GM12878 (cell line): ENCODE data around the gene RASSF8.

Experiments
- BHLHE40 ChIP-seq, 2 experiments: fragments of 450-650 bp in 1 of 2; IDR thresholded peaks; 2 replicates each; pipeline ENCODE4 v1.6.1; 2011 to 2017; ENCODE audit warnings: low read depth in 2 of 2, borderline replicate concordance in 1 of 2, improper control_type of control experiment in 1 of 2, low read length in 1 of 2, mild to moderate bottlenecking in 1 of 2
- CREM ChIP-seq: IDR thresholded peaks from 2 replicates; pipeline ENCODE4 v1.6.1; 2014; ENCODE audit warnings: antibody characterized with exemption, low read depth
- FOXM1 ChIP-seq: IDR thresholded peaks from 2 replicates; pipeline ENCODE4 v1.6.1; 2012; ENCODE audit warnings: low read depth, mild to moderate bottlenecking, inconsistent platforms, low read length, moderate library complexity
- NBN ChIP-seq: fragments of 450-650 bp; IDR thresholded peaks from 2 replicates; pipeline ENCODE4 v1.6.1; 2016
- POLR2AphosphoS5 ChIP-seq: IDR thresholded peaks from 2 replicates; pipeline ENCODE4 v1.6.1; 2011; ENCODE audit warnings: mild to moderate bottlenecking, low read length, inconsistent platforms
- TF ChIP-seq, protein P1 (sequence below), 3 experiments: IDR thresholded peaks in 2 of 3; conservative IDR thresholded peaks in 1 of 3; 2 replicates each; pipeline ENCODE4 v1.5.1; 2011; ENCODE audit warnings: low read depth in 3 of 3, low read length in 3 of 3, mild to moderate bottlenecking in 3 of 3, control low read depth in 2 of 3, moderate library complexity in 2 of 3, inconsistent platforms in 1 of 3, mixed read lengths in 1 of 3; ENCODE audit not compliant: control insufficient read depth in 2 of 3, insufficient read depth in 1 of 3; ENCODE audit errors: extremely low read depth in 1 of 3
- TF ChIP-seq, protein P2 (sequence below): IDR thresholded peaks from 2 replicates; pipeline ENCODE4 v1.6.1; 2011; ENCODE audit warnings: low read depth, low read length, improper control_type of control experiment, borderline replicate concordance
- TF ChIP-seq, protein P3 (sequence below): IDR thresholded peaks from 2 replicates; pipeline ENCODE4 v1.6.1; 2012; ENCODE audit warnings: mild to moderate bottlenecking, low read depth, low read length

DNA sequence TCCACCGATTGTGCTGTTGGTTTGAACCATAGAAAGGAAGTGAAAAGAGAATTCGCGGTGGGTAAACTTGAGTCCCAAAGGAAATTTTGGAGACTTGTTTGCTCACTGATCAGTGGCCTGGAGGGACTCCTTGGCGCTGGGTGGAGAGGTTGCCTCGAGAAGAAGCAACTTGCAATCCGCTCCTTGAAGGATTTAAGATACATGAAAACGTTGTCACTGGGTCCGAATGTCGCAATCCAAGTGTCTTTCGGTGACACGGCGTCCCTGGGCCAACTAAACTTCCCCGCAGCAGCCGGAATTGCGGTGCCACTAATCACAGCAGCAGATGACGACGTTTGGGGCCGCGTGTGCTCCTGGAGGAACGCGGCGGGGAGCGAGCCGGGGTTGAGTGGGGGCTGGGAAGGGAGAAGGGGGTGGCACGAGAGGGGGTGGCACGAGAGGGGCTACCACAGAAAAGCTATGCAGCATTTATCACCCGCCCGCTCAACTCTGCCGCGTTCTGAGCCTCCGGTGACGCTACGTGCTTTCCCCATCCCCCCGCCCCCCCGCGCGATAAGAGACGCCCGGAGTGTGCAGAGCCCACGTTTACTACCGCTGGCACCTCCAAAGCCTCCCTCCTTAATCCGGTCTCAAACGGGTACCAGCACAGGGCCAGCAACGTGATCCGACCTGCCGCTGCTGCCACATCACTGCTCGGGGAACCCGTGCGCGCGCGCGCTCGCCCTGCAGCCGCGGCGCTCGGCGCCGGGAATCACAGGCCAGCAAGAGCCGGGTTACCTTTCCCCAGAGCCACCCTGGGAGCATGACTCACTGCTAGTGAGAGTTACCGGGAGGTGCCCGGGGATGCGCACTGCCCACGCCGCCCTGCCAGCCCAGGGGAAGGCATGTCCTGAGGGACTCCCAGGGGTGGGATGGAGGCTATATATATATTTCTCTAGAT is 167.2 kb downstream of the RASSF8 start:
- TF ChIP-seq NBN (no peak), CREM (no peak), BHLHE40 (IDR thresholded peaks at IDR 0.05; ENCODE audit: borderline replicate concordance in 1 of 2, low read depth in 2 of 2, low read length in 1 of 2) (peak in 1 of 2 experiments; percentile 50; a peak in 2 of 4 replicates), POLR2AphosphoS5 (no peak), FOXM1 (no peak)
- TF ChIP-seq, protein P1, sequence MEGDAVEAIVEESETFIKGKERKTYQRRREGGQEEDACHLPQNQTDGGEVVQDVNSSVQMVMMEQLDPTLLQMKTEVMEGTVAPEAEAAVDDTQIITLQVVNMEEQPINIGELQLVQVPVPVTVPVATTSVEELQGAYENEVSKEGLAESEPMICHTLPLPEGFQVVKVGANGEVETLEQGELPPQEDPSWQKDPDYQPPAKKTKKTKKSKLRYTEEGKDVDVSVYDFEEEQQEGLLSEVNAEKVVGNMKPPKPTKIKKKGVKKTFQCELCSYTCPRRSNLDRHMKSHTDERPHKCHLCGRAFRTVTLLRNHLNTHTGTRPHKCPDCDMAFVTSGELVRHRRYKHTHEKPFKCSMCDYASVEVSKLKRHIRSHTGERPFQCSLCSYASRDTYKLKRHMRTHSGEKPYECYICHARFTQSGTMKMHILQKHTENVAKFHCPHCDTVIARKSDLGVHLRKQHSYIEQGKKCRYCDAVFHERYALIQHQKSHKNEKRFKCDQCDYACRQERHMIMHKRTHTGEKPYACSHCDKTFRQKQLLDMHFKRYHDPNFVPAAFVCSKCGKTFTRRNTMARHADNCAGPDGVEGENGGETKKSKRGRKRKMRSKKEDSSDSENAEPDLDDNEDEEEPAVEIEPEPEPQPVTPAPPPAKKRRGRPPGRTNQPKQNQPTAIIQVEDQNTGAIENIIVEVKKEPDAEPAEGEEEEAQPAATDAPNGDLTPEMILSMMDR (IDR thresholded peaks at IDR 0.05 in 2 of 3, conservative IDR thresholded peaks at IDR 0.05 in 1 of 3; ENCODE audit: control insufficient read depth in 2 of 3, extremely low read depth in 1 of 3, insufficient read depth in 1 of 3, low read depth in 3 of 3, low read length in 3 of 3) = no peak
- TF ChIP-seq, protein P2, sequence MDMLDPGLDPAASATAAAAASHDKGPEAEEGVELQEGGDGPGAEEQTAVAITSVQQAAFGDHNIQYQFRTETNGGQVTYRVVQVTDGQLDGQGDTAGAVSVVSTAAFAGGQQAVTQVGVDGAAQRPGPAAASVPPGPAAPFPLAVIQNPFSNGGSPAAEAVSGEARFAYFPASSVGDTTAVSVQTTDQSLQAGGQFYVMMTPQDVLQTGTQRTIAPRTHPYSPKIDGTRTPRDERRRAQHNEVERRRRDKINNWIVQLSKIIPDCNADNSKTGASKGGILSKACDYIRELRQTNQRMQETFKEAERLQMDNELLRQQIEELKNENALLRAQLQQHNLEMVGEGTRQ = no peak
- TF ChIP-seq, protein P3, sequence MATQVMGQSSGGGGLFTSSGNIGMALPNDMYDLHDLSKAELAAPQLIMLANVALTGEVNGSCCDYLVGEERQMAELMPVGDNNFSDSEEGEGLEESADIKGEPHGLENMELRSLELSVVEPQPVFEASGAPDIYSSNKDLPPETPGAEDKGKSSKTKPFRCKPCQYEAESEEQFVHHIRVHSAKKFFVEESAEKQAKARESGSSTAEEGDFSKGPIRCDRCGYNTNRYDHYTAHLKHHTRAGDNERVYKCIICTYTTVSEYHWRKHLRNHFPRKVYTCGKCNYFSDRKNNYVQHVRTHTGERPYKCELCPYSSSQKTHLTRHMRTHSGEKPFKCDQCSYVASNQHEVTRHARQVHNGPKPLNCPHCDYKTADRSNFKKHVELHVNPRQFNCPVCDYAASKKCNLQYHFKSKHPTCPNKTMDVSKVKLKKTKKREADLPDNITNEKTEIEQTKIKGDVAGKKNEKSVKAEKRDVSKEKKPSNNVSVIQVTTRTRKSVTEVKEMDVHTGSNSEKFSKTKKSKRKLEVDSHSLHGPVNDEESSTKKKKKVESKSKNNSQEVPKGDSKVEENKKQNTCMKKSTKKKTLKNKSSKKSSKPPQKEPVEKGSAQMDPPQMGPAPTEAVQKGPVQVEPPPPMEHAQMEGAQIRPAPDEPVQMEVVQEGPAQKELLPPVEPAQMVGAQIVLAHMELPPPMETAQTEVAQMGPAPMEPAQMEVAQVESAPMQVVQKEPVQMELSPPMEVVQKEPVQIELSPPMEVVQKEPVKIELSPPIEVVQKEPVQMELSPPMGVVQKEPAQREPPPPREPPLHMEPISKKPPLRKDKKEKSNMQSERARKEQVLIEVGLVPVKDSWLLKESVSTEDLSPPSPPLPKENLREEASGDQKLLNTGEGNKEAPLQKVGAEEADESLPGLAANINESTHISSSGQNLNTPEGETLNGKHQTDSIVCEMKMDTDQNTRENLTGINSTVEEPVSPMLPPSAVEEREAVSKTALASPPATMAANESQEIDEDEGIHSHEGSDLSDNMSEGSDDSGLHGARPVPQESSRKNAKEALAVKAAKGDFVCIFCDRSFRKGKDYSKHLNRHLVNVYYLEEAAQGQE = no peak
